Effector memory CD8-positive, alpha-beta T cell (primary cell): ENCODE measurements around the gene HOXC11.

Experiments used
- ATAC-seq: fragments of 150-1000 bp; cut with Tn5 transposase; replicated peaks from 2 replicates; pipeline ENCODE4 v1.10.0; 2021; ENCODE audit warnings: mild to moderate bottlenecking, moderate library complexity
- DNase-seq, 3 experiments: peaks; one replicate each; pipeline ENCODE4 v3.0.0; 2021
- H3K27ac Mint-ChIP-seq, 2 donors: one replicate each; pipeline ENCODE4 v1.8.0; 2022; ENCODE audit warnings: mild to moderate bottlenecking in 2 of 2, mixed read lengths in 2 of 2, moderate library complexity in 2 of 2
- H3K27me3 Mint-ChIP-seq, 2 donors: one replicate each; pipeline ENCODE4 v1.8.0; 2022; ENCODE audit warnings: mixed read lengths in 2 of 2
- H3K36me3 Mint-ChIP-seq: one replicate; pipeline ENCODE4 v1.8.0; 2022; ENCODE audit warnings: mild to moderate bottlenecking, moderate library complexity, mixed read lengths; ENCODE audit not compliant: insufficient read depth
- H3K4me1 Mint-ChIP-seq, 2 donors: one replicate each; pipeline ENCODE4 v1.8.0; 2022; ENCODE audit warnings: low read depth in 2 of 2, mixed read lengths in 2 of 2
- H3K4me3 Mint-ChIP-seq, 2 donors: one replicate each; pipeline ENCODE4 v1.8.0; 2022; ENCODE audit warnings: mild to moderate bottlenecking in 2 of 2, mixed read lengths in 2 of 2, moderate library complexity in 2 of 2
- H3K9me3 Mint-ChIP-seq, 2 donors: one replicate each; pipeline ENCODE4 v1.8.0; 2022; ENCODE audit warnings: mixed read lengths in 2 of 2

HOXC11 gene

DNA sequence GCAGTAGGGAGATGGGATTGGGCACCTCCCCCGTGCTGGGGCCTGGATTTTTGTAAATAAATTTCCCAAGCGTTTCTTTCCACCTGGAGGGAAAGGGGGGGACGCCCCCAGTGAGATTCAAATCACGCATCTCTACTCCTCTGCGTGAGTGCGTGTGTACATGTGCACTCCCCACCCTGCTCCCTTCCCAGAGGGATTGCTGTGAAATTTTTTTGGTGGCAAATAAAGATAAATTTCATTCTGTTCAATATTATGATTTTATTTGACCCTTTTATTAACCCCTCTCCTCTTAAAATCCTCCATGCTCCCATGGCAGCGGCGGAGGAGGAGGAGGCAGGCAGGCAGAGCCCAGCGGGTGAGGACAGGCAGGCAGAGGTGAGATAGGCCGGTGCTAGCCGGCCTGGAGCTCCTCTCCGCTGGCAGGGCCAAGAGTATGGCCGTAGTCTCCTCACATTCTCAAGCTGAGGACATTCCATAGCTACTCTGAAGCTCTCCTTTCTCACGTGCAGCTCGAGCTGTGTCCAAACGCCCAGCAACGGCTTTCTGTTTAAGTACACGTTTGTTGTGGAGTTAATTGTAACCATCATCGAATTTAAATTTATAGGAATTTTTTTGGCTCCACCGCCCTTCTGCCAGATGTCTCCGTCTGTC, 3.4 kb downstream of the HOXC11 start:
- Mint-ChIP-seq H3K4me1 (peaks cover 15 to 17% of the 10 kb centered on the region in 2 donors), H3K4me3 (peak overlapping the region; percentile 12 to 74), H3K27me3 (peaks cover 90 to 100% of the 10 kb centered on the region in 2 donors), H3K27ac (peak overlapping the region in 1 of 2 donors; percentile 33), H3K9me3 (no peaks in the 10 kb centered on the region), H3K36me3 (peaks cover 43% of the 10 kb centered on the region)
- DNase-seq (no peak), ATAC-seq (no peak)

DNA sequence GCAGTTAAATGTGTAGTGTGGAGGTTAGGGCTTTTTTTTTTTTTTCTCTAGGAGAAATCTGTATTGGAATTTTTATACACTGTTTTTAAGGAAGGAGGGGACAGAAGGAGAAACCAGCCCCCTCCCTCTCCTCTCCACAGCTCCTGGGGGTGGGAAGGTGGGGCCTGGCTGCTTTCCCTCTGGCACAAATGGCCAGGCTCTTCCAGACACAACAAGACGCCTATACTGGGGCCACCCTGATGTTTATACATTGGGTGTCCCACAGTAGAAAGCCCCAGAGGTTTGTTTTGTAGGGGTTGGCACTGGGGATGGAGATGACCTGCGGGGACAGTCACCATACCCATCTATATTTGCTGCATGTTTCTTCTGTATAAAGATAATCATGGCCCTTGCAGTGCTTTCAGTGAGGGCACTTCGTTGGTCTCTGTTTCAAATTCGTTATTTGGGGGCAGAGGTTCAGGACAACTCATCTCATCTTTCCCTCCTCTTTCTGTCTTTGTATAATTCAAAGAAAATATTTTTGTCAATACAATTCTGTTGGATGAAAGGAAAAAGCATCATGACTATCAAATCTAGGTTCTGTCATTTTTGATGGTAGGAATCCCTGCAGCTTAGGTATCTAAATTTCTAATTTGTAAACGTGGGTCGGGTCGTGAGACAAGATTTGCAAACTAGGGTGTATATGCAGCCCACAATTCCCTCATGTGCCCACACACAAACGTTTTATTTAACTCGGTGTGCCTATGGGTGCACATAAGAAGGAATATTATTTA, 4.1 kb downstream of the HOXC11 start:
- no peaks in the 10 kb centered on the region for H3K9me3 Mint-ChIP-seq
- DNase-seq (no peak), ATAC-seq (no peak)
- H3K4me1 Mint-ChIP-seq, result peaks cover 15 to 17% of the 10 kb centered on the region in 2 donors
- peaks cover 90 to 100% of the 10 kb centered on the region in 2 donors for H3K27me3 Mint-ChIP-seq
- H3K4me3 Mint-ChIP-seq, result no peak overlapping the region
- H3K27ac Mint-ChIP-seq, result peak overlapping the region in 1 of 2 donors; percentile 33
- peaks cover 46% of the 10 kb centered on the region for H3K36me3 Mint-ChIP-seq

DNA sequence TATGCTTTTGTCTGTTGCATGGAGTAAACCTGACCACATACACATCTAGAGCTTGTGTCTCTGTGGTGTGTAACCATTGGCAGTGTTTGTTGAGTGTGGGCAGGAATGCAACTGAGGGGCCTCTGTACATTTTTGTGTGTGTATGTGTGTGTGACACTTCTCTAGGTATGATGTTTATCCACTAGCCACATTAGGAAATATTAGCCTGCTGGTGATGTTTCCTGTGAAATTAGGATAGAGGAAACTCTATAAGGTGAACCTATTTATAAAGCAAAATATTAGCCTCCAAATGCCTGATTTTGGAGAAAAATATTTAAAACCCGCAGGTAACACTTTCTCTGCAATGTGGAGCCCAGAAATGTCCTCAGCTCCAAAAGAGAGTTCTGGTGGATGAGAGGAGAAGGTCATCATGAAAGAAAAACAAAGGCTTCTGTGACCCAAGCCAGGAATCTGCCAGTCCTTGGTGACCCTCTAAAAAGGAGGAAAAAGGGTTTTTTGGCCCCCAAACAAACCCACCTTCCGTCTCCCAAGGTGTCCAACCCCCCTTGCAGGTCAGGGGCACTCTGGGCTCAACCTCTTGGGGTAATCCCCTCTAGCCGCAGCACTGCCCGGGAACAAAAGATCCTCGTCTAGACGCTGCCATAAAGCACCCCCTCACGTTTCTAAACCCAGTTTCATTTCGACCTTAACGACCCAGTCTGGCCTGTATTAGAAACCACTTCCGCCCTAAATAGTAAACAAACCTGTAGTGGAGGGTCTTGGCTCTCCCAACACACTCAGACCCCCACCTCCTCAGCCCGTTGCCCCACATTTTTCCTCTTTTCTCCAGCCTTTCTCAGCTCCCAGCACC, 4.9 kb downstream of the HOXC11 start:
- Mint-ChIP-seq H3K4me3 (no peak overlapping the region), H3K27ac (no peak overlapping the region), H3K9me3 (no peaks in the 10 kb centered on the region), H3K27me3 (peaks cover 87 to 100% of the 10 kb centered on the region in 2 donors), H3K4me1 (peaks cover 15 to 16% of the 10 kb centered on the region in 2 donors), H3K36me3 (peaks cover 46% of the 10 kb centered on the region)
- DNase-seq, result no peak
- ATAC-seq, result peak; percentile 30

DNA sequence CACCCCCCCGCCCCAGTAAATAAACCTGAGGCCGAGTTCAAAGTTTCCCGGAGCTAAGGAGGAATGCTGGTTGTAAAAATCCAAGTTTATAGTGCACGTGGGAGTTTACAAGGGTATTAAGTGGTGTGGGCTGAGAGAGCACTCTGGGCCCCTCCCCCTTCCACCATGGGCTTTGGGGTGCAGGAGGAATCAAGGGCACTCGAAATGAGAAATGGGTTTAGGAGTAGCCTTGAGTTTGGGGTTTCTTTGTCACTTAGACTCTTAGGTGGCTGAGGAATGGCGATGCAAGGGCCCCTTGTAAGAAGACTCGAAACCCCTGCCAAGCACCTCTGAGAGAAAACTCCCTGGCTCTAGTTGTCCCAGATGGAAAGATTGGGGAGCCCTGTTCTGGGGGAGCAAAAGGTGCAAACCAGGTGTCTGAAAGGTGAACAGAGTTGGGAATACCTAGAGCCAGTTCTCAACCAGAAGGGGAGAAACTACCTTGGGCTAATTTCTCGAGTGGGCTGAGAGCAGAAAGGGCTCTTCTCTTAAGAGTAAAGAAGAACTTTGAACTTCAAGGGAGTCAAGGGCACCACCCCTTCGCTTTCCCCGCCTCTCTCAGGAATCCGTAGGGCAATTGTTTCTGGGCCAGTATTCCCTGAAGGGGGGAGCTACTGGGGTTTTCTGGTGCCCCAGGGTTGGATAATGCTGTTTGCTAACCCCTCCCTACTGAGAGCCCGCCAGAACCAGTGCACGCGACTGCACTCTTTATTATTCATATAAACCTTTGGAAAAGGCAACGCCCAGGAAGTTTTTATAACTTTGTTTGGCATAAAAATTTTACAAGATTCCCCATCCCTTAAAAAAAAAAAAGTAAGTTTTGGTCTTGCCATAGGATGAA, 5.8 kb downstream of the HOXC11 start:
- H3K4me3 Mint-ChIP-seq, result no peak overlapping the region
- no peak overlapping the region for H3K27ac Mint-ChIP-seq
- no peak for DNase-seq
- peaks cover 45% of the 10 kb centered on the region for H3K36me3 Mint-ChIP-seq
- H3K4me1 Mint-ChIP-seq, result peaks cover 8 to 9% of the 10 kb centered on the region in 2 donors
- H3K27me3 Mint-ChIP-seq, result peaks cover 88 to 100% of the 10 kb centered on the region in 2 donors
- no peak for ATAC-seq
- no peaks in the 10 kb centered on the region for H3K9me3 Mint-ChIP-seq

GRCh38 chr12:53980104-53980801, 7.3 kb downstream of the HOXC11 start:
- Mint-ChIP-seq H3K27me3 (peaks cover 93 to 100% of the 10 kb centered on the region in 2 donors), H3K4me1 (peaks cover 9 to 11% of the 10 kb centered on the region in 2 donors), H3K27ac (no peak overlapping the region), H3K4me3 (no peak overlapping the region), H3K36me3 (peaks cover 51% of the 10 kb centered on the region), H3K9me3 (no peaks in the 10 kb centered on the region)
- DNase-seq (no peak), ATAC-seq (no peak)

GRCh38 chr12:53980802-53981496, 8.0 kb downstream of the HOXC11 start:
- no peaks in the 10 kb centered on the region for H3K9me3 Mint-ChIP-seq
- peaks cover 12% of the 10 kb centered on the region in 2 donors for H3K4me1 Mint-ChIP-seq
- no peak overlapping the region for H3K4me3 Mint-ChIP-seq
- ATAC-seq (no peak), DNase-seq (no peak)
- H3K36me3 Mint-ChIP-seq, result peaks cover 54% of the 10 kb centered on the region
- H3K27ac Mint-ChIP-seq, result no peak overlapping the region
- peaks cover 93 to 100% of the 10 kb centered on the region in 2 donors for H3K27me3 Mint-ChIP-seq

DNA sequence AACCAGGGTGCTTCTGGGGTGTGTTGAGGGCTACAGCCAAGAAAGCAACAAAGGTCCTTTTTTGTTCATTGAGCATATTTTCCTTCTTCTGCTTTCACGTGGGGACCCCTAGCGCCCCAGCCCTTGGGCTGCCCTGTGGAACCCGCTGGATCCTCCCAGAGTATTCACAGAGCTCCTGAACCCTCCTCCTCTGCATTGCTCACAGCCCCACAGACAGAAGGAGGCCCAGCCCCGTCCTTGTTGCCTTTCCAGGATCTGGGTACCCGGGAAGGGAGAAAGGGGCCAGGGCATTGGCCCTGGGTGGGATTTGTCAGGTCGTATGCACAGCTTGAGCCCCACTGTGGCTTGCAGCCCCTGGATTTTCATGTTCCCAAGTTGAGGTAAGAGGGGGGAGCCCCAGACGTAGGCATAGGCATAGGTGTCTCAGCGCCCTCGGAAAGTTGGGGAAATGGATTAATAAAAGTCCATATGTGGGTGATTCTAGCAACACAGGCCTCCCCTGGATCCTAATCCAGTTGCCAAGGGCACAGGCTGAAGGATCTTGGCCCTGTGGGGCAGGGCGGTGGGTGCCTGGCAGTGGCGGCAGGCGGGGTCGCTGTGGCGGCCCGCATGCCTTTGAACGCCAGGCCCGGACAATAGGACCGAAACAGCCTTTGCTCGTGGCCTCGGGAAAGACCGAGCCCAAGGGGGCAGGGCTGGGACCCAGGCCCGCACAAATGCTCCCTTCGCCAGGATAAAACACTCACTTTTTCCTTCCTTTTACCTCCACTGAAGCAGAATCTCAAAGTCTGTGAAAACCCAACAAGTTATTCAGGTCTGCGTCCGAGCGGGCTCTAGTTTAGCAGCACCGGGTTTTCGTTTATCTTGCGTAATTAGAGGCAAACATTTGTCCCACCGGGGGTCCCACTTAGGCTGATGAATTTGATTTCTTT, 9.0 kb downstream of the HOXC11 start:
- no peaks in the 10 kb centered on the region for H3K9me3 Mint-ChIP-seq
- DNase-seq, result no peak
- peaks cover 48% of the 10 kb centered on the region for H3K36me3 Mint-ChIP-seq
- H3K4me1 Mint-ChIP-seq, result peaks cover 19 to 20% of the 10 kb centered on the region in 2 donors
- H3K27me3 Mint-ChIP-seq, result peaks cover 93 to 100% of the 10 kb centered on the region in 2 donors
- ATAC-seq, result no peak
- H3K27ac Mint-ChIP-seq, result no peak overlapping the region
- H3K4me3 Mint-ChIP-seq, result no peak overlapping the region

GRCh38 chr12:53982648-53983567, 10.0 kb downstream of the HOXC11 start:
- peaks cover 20% of the 10 kb centered on the region in 2 donors for H3K4me1 Mint-ChIP-seq
- H3K9me3 Mint-ChIP-seq, result no peaks in the 10 kb centered on the region
- peaks cover 93 to 100% of the 10 kb centered on the region in 2 donors for H3K27me3 Mint-ChIP-seq
- ATAC-seq (no peak), DNase-seq (no peak)
- H3K36me3 Mint-ChIP-seq, result peaks cover 48% of the 10 kb centered on the region
- H3K27ac Mint-ChIP-seq, result peak overlapping the region in 1 of 2 donors; percentile 62
- H3K4me3 Mint-ChIP-seq, result no peak overlapping the region

- Mint-ChIP-seq H3K27me3 (peaks cover 93 to 100% of the 10 kb centered on the region in 2 donors), H3K4me1 (peaks cover 19 to 25% of the 10 kb centered on the region in 2 donors), H3K36me3 (peaks cover 45% of the 10 kb centered on the region), H3K4me3 (no peak overlapping the region), H3K9me3 (no peaks in the 10 kb centered on the region), H3K27ac (peak overlapping the region in 1 of 2 donors; percentile 62)
- no peak for DNase-seq
- no peak for ATAC-seq
Observed at GRCh38 chr12:53983568-53983949, 10.6 kb downstream of the HOXC11 start.

DNA sequence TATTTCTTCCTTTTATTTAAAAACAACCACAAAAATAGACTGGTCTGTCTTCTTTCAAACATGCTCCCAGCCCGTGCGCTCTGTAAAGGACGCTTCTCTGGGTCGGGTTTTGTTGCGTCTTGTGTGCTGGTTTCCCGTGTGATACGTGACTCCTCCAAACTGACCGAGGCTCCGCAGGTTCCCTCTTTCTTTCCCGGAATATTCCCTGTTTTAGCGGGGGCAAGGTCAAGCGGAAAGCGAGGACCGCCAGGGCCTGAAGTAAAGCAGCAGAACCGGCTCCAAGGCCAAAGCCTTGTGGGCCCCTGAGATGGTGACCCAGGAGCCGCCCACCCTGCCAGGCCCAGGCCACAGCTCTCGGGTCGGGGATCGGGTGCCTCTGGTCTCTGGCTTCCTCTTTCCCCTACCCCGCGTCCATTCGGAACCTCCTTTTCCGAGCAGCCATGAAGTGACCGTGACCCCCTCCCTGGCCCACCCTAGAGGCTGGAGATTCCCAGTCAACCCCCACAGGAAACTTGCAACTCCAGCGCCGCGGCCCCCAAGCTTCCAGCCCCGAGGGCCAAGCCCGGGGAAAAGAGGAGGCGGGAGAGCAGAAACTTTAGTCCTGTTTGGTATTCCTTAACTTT, 11.1 kb downstream of the HOXC11 start:
- Mint-ChIP-seq H3K27ac (peak overlapping the region in 1 of 2 donors; percentile 62), H3K4me3 (peak overlapping the region in 1 of 2 donors; percentile 15), H3K36me3 (peaks cover 45% of the 10 kb centered on the region), H3K4me1 (peaks cover 21 to 29% of the 10 kb centered on the region in 2 donors), H3K9me3 (no peaks in the 10 kb centered on the region), H3K27me3 (peaks cover 93 to 100% of the 10 kb centered on the region in 2 donors)
- DNase-seq, result no peak
- ATAC-seq, result no peak
